H9 (cell line): ENCODE data around the gene CPA4. TPM values are rescaled to one million over a fixed set of nuclear protein-coding genes. Genes with fewer than 3 reads are reported as not detected.

Source experiments
- DNase-seq: peaks from one replicate; pipeline ENCODE4 v3.0.0-alpha.2; 2017
- H2AFZ ChIP-seq: one replicate; pipeline ENCODE4 v1.6.1; 2013; ENCODE audit warnings: mild to moderate bottlenecking, low read length, control low read depth, moderate library complexity
- H2AK5ac ChIP-seq: 2 replicates; pipeline ENCODE4 v1.6.1; 2013; ENCODE audit warnings: low read length, control low read depth, mixed read lengths; ENCODE audit not compliant: insufficient read length
- H2BK120ac ChIP-seq: one replicate; pipeline ENCODE4 v1.6.1; 2013; ENCODE audit warnings: low read depth, mild to moderate bottlenecking, low read length, control low read depth, inconsistent platforms; ENCODE audit not compliant: poor library complexity, severe bottlenecking
- H2BK12ac ChIP-seq: 2 replicates; pipeline ENCODE4 v1.6.1; 2013; ENCODE audit warnings: low read length, control low read depth, mixed read lengths, low read depth; ENCODE audit not compliant: insufficient read length
- H2BK15ac ChIP-seq: 2 replicates; pipeline ENCODE4 v1.6.1; 2013; ENCODE audit warnings: low read depth, low read length, control low read depth
- H2BK20ac ChIP-seq: one replicate; pipeline ENCODE4 v1.6.1; 2013; ENCODE audit warnings: low read depth, mild to moderate bottlenecking, low read length, control low read depth, inconsistent platforms; ENCODE audit not compliant: poor library complexity, severe bottlenecking
- H2BK5ac ChIP-seq: 2 replicates; pipeline ENCODE4 v1.6.1; 2013; ENCODE audit warnings: low read length, control low read depth, mixed read lengths; ENCODE audit not compliant: insufficient read length
- H3K14ac ChIP-seq: 2 replicates; pipeline ENCODE4 v1.6.1; 2013; ENCODE audit warnings: low read length, control low read depth; ENCODE audit not compliant: insufficient read depth
- H3K18ac ChIP-seq: 2 replicates; pipeline ENCODE4 v1.6.1; 2013; ENCODE audit warnings: low read depth, mild to moderate bottlenecking, mixed read lengths, low read length, control low read depth; ENCODE audit not compliant: insufficient read length
- H3K23ac ChIP-seq: 2 replicates; pipeline ENCODE4 v1.6.1; 2013; ENCODE audit warnings: low read length, control low read depth, mixed read lengths, low read depth; ENCODE audit not compliant: insufficient read length
- H3K23me2 ChIP-seq: 2 replicates; pipeline ENCODE4 v1.6.1; 2013; ENCODE audit warnings: low read depth, mild to moderate bottlenecking, mixed read lengths, low read length, control low read depth; ENCODE audit not compliant: insufficient read length, poor library complexity, severe bottlenecking
- H3K27ac ChIP-seq: 2 replicates; pipeline ENCODE4 v1.5.1; 2013; ENCODE audit warnings: low read length, control low read depth, mixed read lengths, low read depth; ENCODE audit not compliant: insufficient read length
- H3K27me3 ChIP-seq: 2 replicates; pipeline ENCODE4 v1.6.1; 2013; ENCODE audit warnings: low read length, control low read depth, inconsistent platforms; ENCODE audit not compliant: insufficient read depth
- H3K4ac ChIP-seq: 2 replicates; pipeline ENCODE4 v1.6.1; 2013; ENCODE audit warnings: low read depth, mild to moderate bottlenecking, control low read depth, inconsistent platforms, low read length, moderate library complexity
- H3K4me1 ChIP-seq: 2 replicates; pipeline ENCODE4 v1.6.1; 2013; ENCODE audit warnings: low read length, control low read depth, inconsistent platforms; ENCODE audit not compliant: insufficient read depth
- H3K4me2 ChIP-seq: 2 replicates; pipeline ENCODE4 v1.6.1; 2013; ENCODE audit warnings: low read length, control low read depth, mixed read lengths; ENCODE audit not compliant: insufficient read length, insufficient read depth
- H3K56ac ChIP-seq: 2 replicates; pipeline ENCODE4 v1.6.1; 2013; ENCODE audit warnings: low read depth, mild to moderate bottlenecking, mixed read lengths, low read length, control low read depth; ENCODE audit not compliant: insufficient read length
- H3K79me1 ChIP-seq: 2 replicates; pipeline ENCODE4 v1.6.1; 2013; ENCODE audit warnings: low read depth, mild to moderate bottlenecking, moderate library complexity, low read length, control low read depth, inconsistent platforms; ENCODE audit not compliant: insufficient read depth, poor library complexity, severe bottlenecking
- H3K79me2 ChIP-seq: 2 replicates; pipeline ENCODE4 v1.6.1; 2013; ENCODE audit warnings: low read length, control low read depth, inconsistent platforms; ENCODE audit not compliant: insufficient read depth
- H3K9ac ChIP-seq: 2 replicates; pipeline ENCODE4 v1.6.1; 2013; ENCODE audit warnings: low read length, control low read depth, mixed read lengths; ENCODE audit not compliant: insufficient read length; ENCODE audit errors: extremely low read depth
- H3K9me3 ChIP-seq: one replicate; pipeline ENCODE4 v1.6.1; 2013; ENCODE audit warnings: low read depth, low read length, inconsistent platforms; ENCODE audit not compliant: control insufficient read depth
- H3T11ph ChIP-seq: one replicate; pipeline ENCODE4 v1.6.1; 2013; ENCODE audit warnings: mild to moderate bottlenecking, low read length, control low read depth, inconsistent platforms
- H4K20me1 ChIP-seq: one replicate; pipeline ENCODE4 v1.6.1; 2013; ENCODE audit not compliant: control insufficient read depth, insufficient read length, insufficient read depth
- H4K5ac ChIP-seq: 2 replicates; pipeline ENCODE4 v1.6.1; 2013; ENCODE audit warnings: low read depth, mild to moderate bottlenecking, mixed read lengths, low read length, control low read depth; ENCODE audit not compliant: insufficient read length
- H4K8ac ChIP-seq: replicated peaks from 2 replicates; pipeline ENCODE4 v1.6.1; 2013; ENCODE audit warnings: low read length, control low read depth, mixed read lengths, low read depth; ENCODE audit not compliant: insufficient read length
- H4K91ac ChIP-seq: 2 replicates; pipeline ENCODE4 v1.6.1; 2013; ENCODE audit warnings: low read depth, mild to moderate bottlenecking, moderate library complexity, mixed read lengths, low read length, control low read depth; ENCODE audit not compliant: insufficient read length
- H3K27ac Mint-ChIP-seq, 3 experiments: 2 replicates in 2 of 3; 3 replicates in 1 of 3; pipeline ENCODE4 v1.8.0; 2020 to 2021; ENCODE audit warnings: mixed read lengths in 3 of 3, mild to moderate bottlenecking in 1 of 3, moderate library complexity in 1 of 3
- H3K27me3 Mint-ChIP-seq: 2 replicates; pipeline ENCODE4 v1.8.0; 2021; ENCODE audit warnings: low read depth, mild to moderate bottlenecking, moderate library complexity, mixed read lengths
- H3K36me3 Mint-ChIP-seq, 3 experiments: 2 replicates in 2 of 3; 3 replicates in 1 of 3; pipeline ENCODE4 v1.8.0; 2020 to 2021; ENCODE audit warnings: low read depth in 3 of 3, mixed read lengths in 3 of 3; ENCODE audit not compliant: insufficient read depth in 1 of 3
- H3K4me1 Mint-ChIP-seq, 2 experiments: 2 replicates each; pipeline ENCODE4 v1.8.0; 2020; ENCODE audit warnings: mixed read lengths in 2 of 2
- H3K4me3 Mint-ChIP-seq, 2 experiments: 2 replicates in 1 of 2; 3 replicates in 1 of 2; pipeline ENCODE4 v1.8.0; 2020 to 2021; ENCODE audit warnings: mild to moderate bottlenecking in 2 of 2, mixed read lengths in 2 of 2, moderate library complexity in 1 of 2
- H3K9me3 Mint-ChIP-seq, 2 experiments: 2 replicates in 1 of 2; 3 replicates in 1 of 2; pipeline ENCODE4 v1.8.0; 2020; ENCODE audit warnings: mild to moderate bottlenecking in 2 of 2, mixed read lengths in 2 of 2, moderate library complexity in 1 of 2
- CTCF ChIP-seq: fragments of 200-600 bp; sonication (generic); conservative IDR thresholded peaks from 3 replicates; pipeline ENCODE4 v1.8.0; 2021; ENCODE audit warnings: antibody characterized with exemption, mild to moderate bottlenecking
- WGBS: extraction: QIAGEN DNeasy Blood & Tissue Kit; methylation state at CpG from one replicate; pipeline ENCODE4 v1.1.7; 2013; ENCODE audit warnings: missing lambda C conversion rate, low lambda C conversion rate, mixed read lengths; ENCODE audit not compliant: insufficient read length; ENCODE audit errors: extremely low coverage; 5-methylcytosine and 5-hydroxymethylcytosine counted together
- total RNA-seq: library from RNA; stranded (reverse); gene quantifications from 2 replicates; pipeline ENCODE4 v1.2.1, GENCODE V29; 2021

CPA4 gene
- total RNA-seq, 1 experiment from 2014 or later, result not detected

DNA sequence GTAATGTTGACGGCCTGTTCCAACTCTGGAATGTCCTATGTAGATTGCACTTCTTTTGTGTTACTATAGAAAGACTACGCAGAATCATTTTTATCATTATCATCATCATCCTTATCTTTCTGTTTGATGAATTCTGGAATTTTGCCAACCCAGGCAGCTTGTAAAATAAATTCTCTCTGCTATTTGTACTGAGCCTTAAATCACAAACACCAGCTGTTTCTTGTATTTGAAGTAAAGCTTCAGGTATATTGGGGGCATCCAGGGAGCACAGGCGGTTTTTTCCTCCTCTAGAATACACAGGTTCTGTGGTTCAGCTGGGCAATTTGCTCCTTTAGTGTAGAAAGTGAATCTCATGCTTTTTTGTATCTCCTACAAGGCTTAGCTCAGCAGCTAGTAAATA lies 36.7 kb downstream of the CPA4 start:
- Histone ChIP-seq H3K79me1 (no peaks in the 10 kb centered on the region), H3K27ac (no peak overlapping the region), H3K14ac (no peak overlapping the region), H2BK20ac (no peak overlapping the region), H2AK5ac (no peak overlapping the region), H4K20me1 (no peaks in the 10 kb centered on the region), H3T11ph (no peak overlapping the region), H4K8ac (no peak overlapping the region), H3K56ac (no peak overlapping the region), H2BK12ac (no peak overlapping the region), H2AFZ (no peak overlapping the region), H3K27me3 (no peaks in the 10 kb centered on the region), H2BK5ac (no peak overlapping the region), H2BK15ac (no peak overlapping the region), H3K9me3 (no peaks in the 10 kb centered on the region), H3K4ac (no peak overlapping the region), H3K23me2 (no peaks in the 10 kb centered on the region), H3K9ac (no peak overlapping the region), H3K23ac (no peak overlapping the region), H4K5ac (no peak overlapping the region), H4K91ac (no peak overlapping the region), H3K4me2 (no peak overlapping the region), H3K79me2 (no peaks in the 10 kb centered on the region), H3K18ac (no peak overlapping the region), H3K4me1 (no peaks in the 10 kb centered on the region), H2BK120ac (no peak overlapping the region)
- no peak overlapping the region for H3K27ac Mint-ChIP-seq
- no peaks in the 10 kb centered on the region for H3K27me3 Mint-ChIP-seq
- TF ChIP-seq CTCF, result no peak
- no peaks in the 10 kb centered on the region; a peak in 1 of 5 replicates for H3K9me3 Mint-ChIP-seq
- WGBS, result no CpG with 5 or more reads among the region's 3 CpGs
- no peaks in the 10 kb centered on the region for H3K36me3 Mint-ChIP-seq
- no peak overlapping the region for H3K4me3 Mint-ChIP-seq
- DNase-seq, result no peak
- H3K4me1 Mint-ChIP-seq, result peaks cover 0 to 4% of the 10 kb centered on the region in 2 experiments; a peak in 1 of 4 replicates
